SK-N-SH (cell line): Measurements from ENCODE around the gene TANGO6. TPM values are rescaled to one million over a fixed set of nuclear protein-coding genes. Genes with fewer than 3 reads are reported as not detected.

Experiments used
- CTCF ChIA-PET: fragments of 300-600, 350-600 bp; formaldehyde crosslinking; extraction: SDS; loops from one replicate; lab custom pipeline; 2021; lab: Yijun Ruan, JAX
- POLR2A ChIA-PET: fragments of 350-600 bp; sonication (Branson Sonifier 250); formaldehyde crosslinking; extraction: SDS; loops from one replicate; lab custom pipeline; 2020; ENCODE audit warnings: antibody characterized with exemption, inconsistent platforms; lab: Yijun Ruan, JAX
- DNase-seq: peaks from one replicate; pipeline ENCODE4 v3.0.0; 2012
- H2AFZ ChIP-seq: fragments of 200-600 bp; sonication (generic); 2 replicates; pipeline ENCODE4 v1.8.1; 2016; ENCODE audit warnings: antibody characterized with exemption, mild to moderate bottlenecking, low read depth
- H3F3A ChIP-seq: fragments of 200-600 bp; sonication (generic); replicated peaks from 2 replicates; pipeline ENCODE3; 2016; ENCODE audit warnings: antibody characterized with exemption, mild to moderate bottlenecking; ENCODE audit not compliant: insufficient read depth
- H3K27ac ChIP-seq, 2 experiments: fragments of 200-500 bp in 1 of 2; fragments of 200-600 bp in 1 of 2; sonication (Bioruptor generic) in 1 of 2; sonication (generic), shearing (Covaris generic) in 1 of 2; 2 replicates each; pipeline versions ENCODE4 v1.5.1 to v1.6.1; 2014 to 2016; ENCODE audit warnings: low read depth in 2 of 2, inconsistent platforms in 1 of 2, low read length in 1 of 2, mild to moderate bottlenecking in 1 of 2, mixed read lengths in 1 of 2
- H3K27me3 ChIP-seq: fragments of 200-600 bp; sonication (generic), shearing (Covaris generic); 2 replicates; pipeline ENCODE4 v1.6.1; 2016; ENCODE audit warnings: mixed run types; ENCODE audit not compliant: insufficient read depth
- H3K36me3 ChIP-seq, 2 experiments: fragments of 200-500 bp in 1 of 2; fragments of 200-600 bp in 1 of 2; sonication (Bioruptor generic) in 1 of 2; sonication (generic) in 1 of 2; replicated peaks in 1 of 2; 2 replicates each; pipeline versions ENCODE3 to v1.5.1; 2014 to 2016; ENCODE audit warnings: low read length in 1 of 2, mild to moderate bottlenecking in 1 of 2; ENCODE audit not compliant: insufficient read depth in 2 of 2, control insufficient read depth in 1 of 2
- H3K4me1 ChIP-seq, 2 experiments: fragments of 200-500 bp in 1 of 2; fragments of 200-600 bp in 1 of 2; sonication (Bioruptor generic) in 1 of 2; sonication (generic), shearing (Covaris generic) in 1 of 2; 2 replicates each; pipeline versions ENCODE4 v1.5.1 to v1.6.1; 2014 to 2016; ENCODE audit warnings: low read depth in 1 of 2, low read length in 1 of 2, mixed run types in 1 of 2; ENCODE audit not compliant: insufficient read depth in 2 of 2, control insufficient read depth in 1 of 2
- H3K4me2 ChIP-seq: fragments of 200-600 bp; sonication (generic), shearing (Covaris generic); 2 replicates; pipeline ENCODE4 v1.6.1; 2017; ENCODE audit warnings: mixed run types
- H3K4me3 ChIP-seq, 2 experiments: fragments of 200-500 bp in 1 of 2; fragments of 200-600 bp in 1 of 2; sonication (Bioruptor generic) in 1 of 2; sonication (generic), shearing (Covaris generic) in 1 of 2; 2 replicates each; pipeline versions ENCODE4 v1.5.1 to v1.8.1; 2014 to 2016; ENCODE audit warnings: low read depth in 2 of 2, inconsistent platforms in 1 of 2, low read length in 1 of 2, mild to moderate bottlenecking in 1 of 2, mixed read lengths in 1 of 2, moderate library complexity in 1 of 2
- H3K79me2 ChIP-seq: fragments of 200-600 bp; sonication (generic); 2 replicates; pipeline ENCODE4 v1.8.1; 2017; ENCODE audit warnings: mild to moderate bottlenecking; ENCODE audit not compliant: insufficient read depth
- H3K9ac ChIP-seq: fragments of 200-600 bp; sonication (generic); 2 replicates; pipeline ENCODE4 v1.6.1; 2017; ENCODE audit warnings: mixed run types
- H3K9me2 ChIP-seq: fragments of 200-600 bp; sonication (generic); 2 replicates; pipeline ENCODE4 v1.6.1; 2017; ENCODE audit warnings: mixed run types
- H3K9me3 ChIP-seq: fragments of 200-600 bp; sonication (generic); 2 replicates; pipeline ENCODE4 v1.6.1; 2017; ENCODE audit warnings: mixed run types, mild to moderate bottlenecking, moderate library complexity
- H4K20me1 ChIP-seq: fragments of 200-600 bp; sonication (generic); 2 replicates; pipeline ENCODE4 v1.6.1; 2017; ENCODE audit warnings: mild to moderate bottlenecking, mixed run types; ENCODE audit not compliant: insufficient read depth
- CHD2 ChIP-seq: fragments of 150-350 bp; IDR thresholded peaks from 2 replicates; pipeline ENCODE4 v1.6.1; 2018; ENCODE audit warnings: low read length; ENCODE audit not compliant: partially characterized antibody
- ELF1 ChIP-seq: IDR thresholded peaks from 2 replicates; pipeline ENCODE4 v1.4.0; 2012
- FOSL2 ChIP-seq: IDR thresholded peaks from 2 replicates; pipeline ENCODE4 v1.4.0; 2012; ENCODE audit warnings: low read depth, mild to moderate bottlenecking, moderate library complexity, borderline replicate concordance
- FOXM1 ChIP-seq: IDR thresholded peaks from 2 replicates; pipeline ENCODE4 v1.4.0; 2012; ENCODE audit warnings: low read depth, mild to moderate bottlenecking
- GABPA ChIP-seq: IDR thresholded peaks from 2 replicates; pipeline ENCODE4 v1.4.0; 2012; ENCODE audit warnings: low read depth, mild to moderate bottlenecking
- JUND ChIP-seq: IDR thresholded peaks from 2 replicates; pipeline ENCODE4 v1.4.0; 2012
- MAX ChIP-seq: IDR thresholded peaks from 2 replicates; pipeline ENCODE4 v1.4.0; 2012; ENCODE audit warnings: low read depth
- MXI1 ChIP-seq: IDR thresholded peaks from 2 replicates; pipeline ENCODE4 v1.6.1; 2012; ENCODE audit warnings: mild to moderate bottlenecking, low read depth, low read length, improper control_type of control experiment
- NFIC ChIP-seq: IDR thresholded peaks from 2 replicates; pipeline ENCODE4 v1.4.0; 2012; ENCODE audit warnings: borderline replicate concordance
- POLR2AphosphoS5 ChIP-seq: IDR thresholded peaks from 2 replicates; pipeline ENCODE4 v1.6.1; 2012; ENCODE audit warnings: low read depth, low read length
- RAD21 ChIP-seq: IDR thresholded peaks from 2 replicates; pipeline ENCODE4 v1.6.1; 2012; ENCODE audit warnings: mild to moderate bottlenecking, low read length
- RCOR1 ChIP-seq: fragments of 150-350 bp; IDR thresholded peaks from 2 replicates; pipeline ENCODE4 v1.6.1; 2017; ENCODE audit warnings: antibody characterized with exemption, low read length
- REST ChIP-seq: IDR thresholded peaks from 2 replicates; pipeline ENCODE4 v1.6.1; 2012; ENCODE audit warnings: mild to moderate bottlenecking, low read depth, low read length, moderate library complexity
- RFX5 ChIP-seq: IDR thresholded peaks from 2 replicates; pipeline ENCODE4 v1.6.1; 2012; ENCODE audit warnings: mild to moderate bottlenecking, improper control_type of control experiment, low read length
- RXRA ChIP-seq: IDR thresholded peaks from 2 replicates; pipeline ENCODE4 v1.4.0; 2012; ENCODE audit warnings: low read depth, mild to moderate bottlenecking, borderline replicate concordance
- SIN3A ChIP-seq: IDR thresholded peaks from 2 replicates; pipeline ENCODE4 v1.6.1; 2012; ENCODE audit warnings: low read depth, mild to moderate bottlenecking, low read length, moderate library complexity, borderline replicate concordance
- TCF12 ChIP-seq: IDR thresholded peaks from 2 replicates; pipeline ENCODE4 v1.4.0; 2012
- TEAD4 ChIP-seq: IDR thresholded peaks from 2 replicates; pipeline ENCODE4 v1.4.0; 2012; ENCODE audit warnings: mild to moderate bottlenecking, borderline replicate concordance; ENCODE audit not compliant: insufficient read depth
- USF2 ChIP-seq: fragments of 150-350 bp; IDR thresholded peaks from 2 replicates; pipeline ENCODE4 v1.6.1; 2017; ENCODE audit warnings: antibody characterized with exemption, low read length, low read depth, borderline replicate concordance
- WGBS: methylation state at CpG from one replicate; pipeline ENCODE4 v1.1.6; 2017; ENCODE audit warnings: low lambda C conversion rate; 5-methylcytosine and 5-hydroxymethylcytosine counted together
- polyA plus RNA-seq, 3 experiments: library from polyadenylated mRNA; depleted of rRNA; stranded (reverse); fragments of >200 nt; gene quantifications; 2 replicates each; pipeline ENCODE4 v1.2.3, GENCODE V29; 2012
- TF ChIP-seq, protein P1 (sequence below): IDR thresholded peaks from 2 replicates; pipeline ENCODE4 v1.4.0; 2012; ENCODE audit warnings: low read depth, borderline replicate concordance
- TF ChIP-seq, protein P2 (sequence below): fragments of 150-350 bp; IDR thresholded peaks from 2 replicates; pipeline ENCODE4 v1.6.1; 2016; ENCODE audit warnings: mild to moderate bottlenecking, low read depth, low read length

TANGO6 gene
- polyA plus RNA-seq, 1 of the 3 experiments (the other 2 are of a cell fraction): 5.5 TPM

DNA sequence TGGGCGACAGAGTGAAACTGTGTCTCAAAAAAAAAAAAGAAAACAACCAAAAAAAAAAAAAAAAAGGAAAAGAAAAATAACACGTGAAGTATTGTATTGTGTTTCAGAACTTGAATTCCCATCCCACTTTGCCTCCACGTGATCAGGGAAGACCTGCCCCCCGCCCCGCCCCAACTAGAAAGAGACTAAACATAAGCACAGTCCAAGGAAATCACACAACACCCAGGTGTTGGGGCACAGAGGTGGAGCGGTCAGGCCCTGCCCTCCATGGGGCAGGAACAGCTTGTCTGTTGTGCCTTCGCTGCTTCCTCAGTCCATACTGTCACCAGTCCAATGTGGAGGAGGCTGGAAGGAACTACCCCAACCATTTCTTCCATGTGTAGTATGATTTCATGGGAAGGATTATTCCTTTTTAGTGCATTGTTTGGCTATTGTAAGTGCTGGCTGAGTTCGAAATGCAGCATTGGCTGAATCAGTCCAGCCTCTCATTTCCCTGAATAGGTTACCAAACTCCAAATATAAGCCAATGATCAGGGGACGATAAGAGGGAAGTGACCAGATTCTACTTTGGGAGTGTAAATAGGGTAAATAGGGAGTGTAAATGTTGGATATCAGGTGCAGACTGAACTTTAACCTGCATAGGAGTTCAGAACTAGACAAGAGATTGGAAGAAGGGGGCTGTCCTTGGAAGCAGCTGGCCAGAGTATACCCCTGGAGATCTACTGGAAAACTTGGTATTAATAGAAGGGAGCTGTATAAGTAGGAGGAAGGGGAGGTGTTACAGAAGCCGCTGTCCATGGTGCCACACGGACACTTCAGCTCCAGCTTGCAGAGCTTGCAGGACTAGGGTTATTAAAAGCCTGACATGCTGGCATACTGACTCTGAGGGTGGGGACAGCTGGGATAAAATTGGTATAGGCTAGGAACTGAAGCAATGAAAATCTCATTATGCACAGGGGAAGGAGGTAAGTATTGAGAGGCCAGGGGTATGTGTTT, 50.7 kb downstream of the TANGO6 start:
- no peaks in the 10 kb centered on the region for H3K4me1 ChIP-seq
- POLR2A ChIA-PET: no interaction called here
- 94% methylated on average over 10 of the region's 11 CpGs for WGBS
- H3K4me3 ChIP-seq: no peak overlapping the region
- no peaks in the 10 kb centered on the region for H3K9me3 ChIP-seq
- H4K20me1 ChIP-seq: no peaks in the 10 kb centered on the region
- H3K79me2 ChIP-seq: no peaks in the 10 kb centered on the region
- H3K9ac ChIP-seq: no peak overlapping the region
- no peak overlapping the region for H2AFZ ChIP-seq
- TF ChIP-seq FOXM1: no peak
- TF ChIP-seq REST: peak; percentile 94
- peaks cover 0 to 7% of the 10 kb centered on the region in 2 experiments for H3K36me3 ChIP-seq
- H3K27me3 ChIP-seq: no peaks in the 10 kb centered on the region
- no peaks in the 10 kb centered on the region for H3F3A ChIP-seq
- H3K9me2 ChIP-seq: no peaks in the 10 kb centered on the region
- CTCF ChIA-PET: interaction anchor here (1.5 kb wide), 1 partner anchor 9 kb away, joined by 3 read pairs; no protein-coding TSS in a partner anchor
- no peak for DNase-seq
- H3K4me2 ChIP-seq: no peak overlapping the region
- no peak overlapping the region for H3K27ac ChIP-seq

DNA sequence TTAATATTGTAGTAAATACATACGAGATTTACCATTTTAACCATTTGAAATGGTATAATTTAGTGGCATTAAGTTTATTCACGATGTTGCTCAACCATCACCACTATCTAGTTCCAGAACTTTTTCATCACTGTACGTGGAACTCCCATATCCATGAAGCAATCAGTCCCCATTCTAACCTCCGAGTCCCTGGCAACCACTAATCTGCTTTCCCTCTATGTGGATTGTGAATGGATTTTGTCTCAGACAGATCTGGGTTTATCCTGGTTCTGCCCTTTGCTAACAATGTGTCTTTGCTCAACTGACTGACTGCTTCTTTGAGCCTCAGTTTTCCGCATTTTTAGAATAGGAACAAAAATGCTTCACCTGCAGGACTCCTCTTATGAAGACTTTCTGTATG, 51.4 kb downstream of the TANGO6 start:
- WGBS: 97% methylated on average over 5 of the region's 5 CpGs
- H3K4me2 ChIP-seq: no peak overlapping the region
- no peak for DNase-seq
- H4K20me1 ChIP-seq: no peaks in the 10 kb centered on the region
- no peak overlapping the region for H3K9ac ChIP-seq
- H3K27me3 ChIP-seq: no peaks in the 10 kb centered on the region
- POLR2A ChIA-PET: no interaction called here
- H3K9me2 ChIP-seq: no peaks in the 10 kb centered on the region
- H3K27ac ChIP-seq: no peak overlapping the region
- no peak overlapping the region for H2AFZ ChIP-seq
- peaks cover 0 to 7% of the 10 kb centered on the region in 2 experiments for H3K36me3 ChIP-seq
- no peaks in the 10 kb centered on the region for H3K9me3 ChIP-seq
- H3K4me3 ChIP-seq: no peak overlapping the region
- H3K4me1 ChIP-seq: no peaks in the 10 kb centered on the region
- TF ChIP-seq JUND: no peak
- TF ChIP-seq RFX5: no peak
- no peak for TF ChIP-seq RXRA
- TF ChIP-seq USF2: no peak
- no peak for TF ChIP-seq MAX
- no peak for TF ChIP-seq RAD21
- no peak for TF ChIP-seq GABPA
- TF ChIP-seq, protein P1, sequence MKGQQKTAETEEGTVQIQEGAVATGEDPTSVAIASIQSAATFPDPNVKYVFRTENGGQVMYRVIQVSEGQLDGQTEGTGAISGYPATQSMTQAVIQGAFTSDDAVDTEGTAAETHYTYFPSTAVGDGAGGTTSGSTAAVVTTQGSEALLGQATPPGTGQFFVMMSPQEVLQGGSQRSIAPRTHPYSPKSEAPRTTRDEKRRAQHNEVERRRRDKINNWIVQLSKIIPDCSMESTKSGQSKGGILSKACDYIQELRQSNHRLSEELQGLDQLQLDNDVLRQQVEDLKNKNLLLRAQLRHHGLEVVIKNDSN: no peak
- TF ChIP-seq RCOR1: no peak
- no peak for TF ChIP-seq FOXM1
- no peak for TF ChIP-seq MXI1
- TF ChIP-seq CHD2: no peak
- no peak for TF ChIP-seq TEAD4
- TF ChIP-seq TCF12: no peak
- TF ChIP-seq ELF1: no peak
- no peak for TF ChIP-seq SIN3A
- no peak for TF ChIP-seq NFIC
- no peak for TF ChIP-seq POLR2AphosphoS5
- TF ChIP-seq FOSL2: no peak
- TF ChIP-seq, protein P2, sequence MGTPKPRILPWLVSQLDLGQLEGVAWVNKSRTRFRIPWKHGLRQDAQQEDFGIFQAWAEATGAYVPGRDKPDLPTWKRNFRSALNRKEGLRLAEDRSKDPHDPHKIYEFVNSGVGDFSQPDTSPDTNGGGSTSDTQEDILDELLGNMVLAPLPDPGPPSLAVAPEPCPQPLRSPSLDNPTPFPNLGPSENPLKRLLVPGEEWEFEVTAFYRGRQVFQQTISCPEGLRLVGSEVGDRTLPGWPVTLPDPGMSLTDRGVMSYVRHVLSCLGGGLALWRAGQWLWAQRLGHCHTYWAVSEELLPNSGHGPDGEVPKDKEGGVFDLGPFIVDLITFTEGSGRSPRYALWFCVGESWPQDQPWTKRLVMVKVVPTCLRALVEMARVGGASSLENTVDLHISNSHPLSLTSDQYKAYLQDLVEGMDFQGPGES: no peak
- no peaks in the 10 kb centered on the region for H3F3A ChIP-seq
- no peaks in the 10 kb centered on the region for H3K79me2 ChIP-seq
- CTCF ChIA-PET: interaction anchor here (1.2 to 1.5 kb wide), 2 partner anchors 8 to 230 kb away, joined by 3 read pairs; no protein-coding TSS in a partner anchor
